CD4-positive, CD25-positive, alpha-beta regulatory T cell (primary cell): ENCODE results near the gene UBE2H. TPM values are rescaled to one million over a fixed set of nuclear protein-coding genes. Genes with fewer than 3 reads are reported as not detected.
"Not testable (repeated sequence)": the region's sequence is repeated elsewhere in the genome, so short reads cannot be mapped to it uniquely, and the experiment has no call there.

Experiments used
- ATAC-seq, 2 donors: fragments of 150-1000 bp; cut with Tn5 transposase; one replicate each; pipeline ENCODE4 v1.10.0; 2021; ENCODE audit warnings: low read depth in 2 of 2, moderate number of reproducible peaks in 2 of 2, moderate library complexity in 1 of 2
- DNase-seq, 3 donors: peaks; one replicate each; pipeline versions ENCODE4 v3.0.0 to v3.0.0-alpha.2; 2012 to 2022; ENCODE audit warnings: mixed read lengths in 1 of 3
- H3K27ac ChIP-seq: one replicate; pipeline ENCODE4 v1.7.0; 2013; ENCODE audit warnings: mild to moderate bottlenecking, low read length; ENCODE audit not compliant: insufficient read depth, poor library complexity, severe bottlenecking
- H3K27me3 ChIP-seq: one replicate; pipeline ENCODE4 v1.7.0; 2013; ENCODE audit warnings: low read length; ENCODE audit not compliant: control insufficient read depth, insufficient read depth
- H3K36me3 ChIP-seq: one replicate; pipeline ENCODE4 v1.7.0; 2013; ENCODE audit warnings: mild to moderate bottlenecking, low read length, moderate library complexity; ENCODE audit not compliant: control insufficient read depth, insufficient read depth
- H3K4me1 ChIP-seq: 2 replicates; pipeline ENCODE4 v1.7.0; 2013; ENCODE audit warnings: mild to moderate bottlenecking, low read length; ENCODE audit not compliant: insufficient read depth, control insufficient read depth, poor library complexity, severe bottlenecking
- H3K4me3 ChIP-seq: one replicate; pipeline ENCODE4 v1.7.0; 2013; ENCODE audit warnings: low read depth, mild to moderate bottlenecking, low read length, moderate library complexity
- H3K9me3 ChIP-seq, 2 experiments: 1 replicate in 1 of 2; 2 replicates in 1 of 2; pipeline ENCODE4 v1.7.0; 2013; ENCODE audit warnings: low read length in 2 of 2, mild to moderate bottlenecking in 1 of 2, moderate library complexity in 1 of 2; ENCODE audit not compliant: control insufficient read depth in 2 of 2
- H3K27ac Mint-ChIP-seq, 3 donors: one replicate each; pipeline ENCODE4 v1.8.0; 2020 to 2022; ENCODE audit warnings: mild to moderate bottlenecking in 3 of 3, mixed read lengths in 3 of 3, moderate library complexity in 2 of 3
- H3K27me3 Mint-ChIP-seq: one replicate; pipeline ENCODE4 v1.8.0; 2022; ENCODE audit warnings: mild to moderate bottlenecking, mixed read lengths
- H3K36me3 Mint-ChIP-seq: one replicate; pipeline ENCODE4 v1.8.0; 2020; ENCODE audit warnings: mixed read lengths
- H3K4me1 Mint-ChIP-seq, 4 donors: one replicate each; pipeline ENCODE4 v1.8.0; 2020 to 2022; ENCODE audit warnings: mixed read lengths in 4 of 4, mild to moderate bottlenecking in 1 of 4
- H3K4me3 Mint-ChIP-seq, 4 donors: one replicate each; pipeline ENCODE4 v1.8.0; 2020 to 2022; ENCODE audit warnings: mild to moderate bottlenecking in 4 of 4, mixed read lengths in 4 of 4, moderate library complexity in 3 of 4
- H3K9me3 Mint-ChIP-seq, 7 donors: one replicate each; pipeline ENCODE4 v1.8.0; 2020 to 2022; ENCODE audit warnings: mixed read lengths in 7 of 7, mild to moderate bottlenecking in 3 of 7, moderate library complexity in 2 of 7
- polyA plus RNA-seq, 4 donors: library from polyadenylated mRNA; unstranded; fragments of 300-500 nt; fragmentation: Illumina TruSeq; gene quantifications; one replicate each; pipeline ENCODE4 v1.2.3, GENCODE V29; 2021
- total RNA-seq: library from RNA; stranded (reverse); gene quantifications from one replicate; pipeline ENCODE4 v1.2.3, GENCODE V29; 2022

Gene UBE2H
- total and polyA plus RNA-seq, 5 donors from 2014 or later = 50.7 to 109 (median 63.5) TPM

DNA sequence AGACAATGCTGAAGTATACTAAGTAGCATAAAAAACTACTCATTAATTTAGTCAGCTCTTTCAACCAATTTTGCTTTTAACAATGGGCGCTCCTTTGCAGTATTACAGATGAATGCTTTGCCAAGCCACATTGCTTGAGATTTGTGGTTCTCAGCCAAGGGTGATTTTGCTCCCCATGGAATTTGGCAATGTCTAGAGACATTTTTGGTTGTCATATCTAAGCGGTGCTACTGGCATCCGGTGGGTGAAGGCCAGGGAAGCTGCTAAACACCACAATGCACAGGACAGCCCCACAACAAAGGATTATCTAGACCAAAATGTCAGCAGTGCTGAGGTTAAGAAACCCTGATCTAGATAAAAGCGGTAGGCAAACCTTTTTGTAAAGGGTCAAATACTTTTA lies 112.0 kb downstream of the UBE2H start:
- Histone ChIP-seq H3K27me3 (no peaks in the 10 kb centered on the region), H3K9me3 (no peaks in the 10 kb centered on the region), H3K27ac (peak overlapping the region; percentile 20), H3K4me3 (no peak overlapping the region), H3K36me3 (peaks cover 26% of the 10 kb centered on the region), H3K4me1 (peaks cover 27% of the 10 kb centered on the region)
- peak overlapping the region in 2 of 3 donors; percentile 55 to 73 for H3K27ac Mint-ChIP-seq
- H3K4me3 Mint-ChIP-seq = no peak overlapping the region
- H3K36me3 Mint-ChIP-seq = peaks cover 22% of the 10 kb centered on the region
- peak in 1 of 3 donors; percentile 12 for DNase-seq
- H3K27me3 Mint-ChIP-seq = no peaks in the 10 kb centered on the region
- H3K9me3 Mint-ChIP-seq = no peaks in the 10 kb centered on the region
- peaks cover 21 to 46% (median 26%) of the 10 kb centered on the region in 4 donors for H3K4me1 Mint-ChIP-seq
- ATAC-seq = no peak

- Mint-ChIP-seq H3K27ac (peak overlapping the region; percentile 1 to 65 (median 3)), H3K9me3 (no peaks in the 10 kb centered on the region), H3K4me3 (no peak overlapping the region), H3K4me1 (peaks cover 5 to 16% (median 7%) of the 10 kb centered on the region in 4 donors), H3K27me3 (no peaks in the 10 kb centered on the region), H3K36me3 (peaks cover 32% of the 10 kb centered on the region)
- ATAC-seq = no peak
- Histone ChIP-seq H3K27me3 (no peaks in the 10 kb centered on the region), H3K36me3 (peaks cover 53% of the 10 kb centered on the region), H3K27ac (no peak overlapping the region), H3K9me3 (no peaks in the 10 kb centered on the region), H3K4me1 (peaks cover 8% of the 10 kb centered on the region), H3K4me3 (no peak overlapping the region)
- DNase-seq = no peak
Observed at GRCh38 chr7:129836983-129837382, 115.8 kb downstream of the UBE2H start.

DNA sequence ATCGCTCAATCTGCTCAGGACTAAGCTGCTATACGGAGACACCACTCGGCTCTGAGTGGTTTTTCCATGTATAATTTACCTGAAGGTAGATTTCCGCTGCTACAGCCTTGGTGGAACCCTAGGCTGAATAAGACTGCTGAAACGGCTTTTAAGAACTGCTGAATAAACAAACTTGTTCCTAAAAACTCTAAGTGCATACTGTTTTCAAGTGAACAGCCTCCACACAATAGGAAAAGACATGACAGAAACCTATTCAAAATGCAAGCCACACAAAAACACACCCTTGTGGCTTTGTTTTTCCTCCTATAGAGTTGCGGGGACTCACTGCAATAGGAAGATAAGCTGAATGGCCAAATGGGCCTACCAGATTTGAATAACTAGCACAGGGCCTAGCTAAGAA lies 117.2 kb downstream of the UBE2H start:
- Histone ChIP-seq H3K4me3 (no peak overlapping the region), H3K9me3 (no peaks in the 10 kb centered on the region), H3K27me3 (no peaks in the 10 kb centered on the region), H3K27ac (no peak overlapping the region), H3K36me3 (peaks cover 53% of the 10 kb centered on the region), H3K4me1 (no peaks in the 10 kb centered on the region)
- no peak for ATAC-seq
- H3K4me1 Mint-ChIP-seq = peaks cover 0 to 3% (median 2%) of the 10 kb centered on the region in 4 donors
- no peaks in the 10 kb centered on the region for H3K27me3 Mint-ChIP-seq
- DNase-seq = no peak
- no peaks in the 10 kb centered on the region for H3K9me3 Mint-ChIP-seq
- no peak overlapping the region for H3K4me3 Mint-ChIP-seq
- no peak overlapping the region for H3K27ac Mint-ChIP-seq
- peaks cover 32% of the 10 kb centered on the region for H3K36me3 Mint-ChIP-seq

DNA sequence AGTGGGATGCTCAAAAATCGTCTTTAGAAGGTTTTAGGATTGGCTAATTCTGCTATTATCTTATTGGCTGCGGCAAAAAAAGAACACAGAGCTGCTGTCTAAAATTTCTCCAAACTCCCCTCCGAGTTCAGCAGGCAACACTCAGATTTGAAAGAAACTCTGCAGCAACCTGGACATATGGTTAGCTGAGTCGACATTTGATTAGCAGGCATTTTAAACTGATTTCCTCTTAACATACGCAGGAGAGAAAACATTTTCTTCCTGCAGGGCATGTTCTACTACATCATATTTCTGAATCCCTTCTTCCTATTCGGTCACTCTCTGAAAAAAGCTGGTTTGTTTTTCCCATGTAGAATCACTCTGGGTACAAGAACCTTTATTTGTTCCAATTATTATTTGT lies 119.4 kb downstream of the UBE2H start:
- H3K27ac ChIP-seq, DNase-seq, H3K27ac Mint-ChIP-seq, H3K9me3 Mint-ChIP-seq, H3K27me3 ChIP-seq, H3K4me3 Mint-ChIP-seq, ATAC-seq, H3K4me3 ChIP-seq, H3K9me3 ChIP-seq, H3K4me1 ChIP-seq, H3K27me3 Mint-ChIP-seq: not testable (repeated sequence)
- Mint-ChIP-seq H3K4me1 (peaks cover 6 to 17% (median 9%) of the 10 kb centered on the region in 4 donors), H3K36me3 (peaks cover 24% of the 10 kb centered on the region)
- H3K36me3 ChIP-seq = peaks cover 46% of the 10 kb centered on the region

DNA sequence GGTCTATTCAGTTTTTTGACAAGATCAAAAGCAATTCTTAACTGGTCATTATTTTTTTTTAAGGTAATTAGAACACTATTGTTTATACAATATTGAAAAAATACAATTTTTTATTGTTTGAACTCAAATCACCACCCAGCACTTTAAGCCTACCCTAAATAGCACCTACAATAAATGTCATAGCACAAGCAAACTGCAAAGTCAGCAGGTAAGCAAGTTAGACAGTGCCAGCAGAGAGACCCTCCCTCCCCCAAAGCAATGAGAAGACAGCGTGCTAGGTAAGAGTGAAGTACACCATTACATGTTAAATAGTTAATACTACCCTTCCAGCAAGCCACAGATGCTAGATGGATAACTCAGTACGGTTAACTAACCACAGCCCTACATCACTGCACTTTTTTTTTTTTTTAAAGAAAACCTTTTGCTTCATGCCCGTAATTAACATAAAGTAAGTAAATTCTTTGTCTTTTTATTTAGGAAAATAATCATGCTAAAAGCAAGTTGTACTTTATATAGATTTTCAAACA lies 120.0 kb downstream of the UBE2H start:
- Histone ChIP-seq H3K4me3 (no peak overlapping the region), H3K4me1 (peaks cover 4% of the 10 kb centered on the region), H3K27ac (no peak overlapping the region), H3K27me3 (no peaks in the 10 kb centered on the region), H3K9me3 (no peaks in the 10 kb centered on the region), H3K36me3 (peaks cover 42% of the 10 kb centered on the region)
- Mint-ChIP-seq H3K4me1 (peaks cover 6 to 19% (median 9%) of the 10 kb centered on the region in 4 donors), H3K36me3 (peaks cover 23% of the 10 kb centered on the region), H3K4me3 (no peak overlapping the region), H3K27ac (no peak overlapping the region), H3K27me3 (no peaks in the 10 kb centered on the region), H3K9me3 (no peaks in the 10 kb centered on the region)
- DNase-seq (no peak), ATAC-seq (no peak)

DNA sequence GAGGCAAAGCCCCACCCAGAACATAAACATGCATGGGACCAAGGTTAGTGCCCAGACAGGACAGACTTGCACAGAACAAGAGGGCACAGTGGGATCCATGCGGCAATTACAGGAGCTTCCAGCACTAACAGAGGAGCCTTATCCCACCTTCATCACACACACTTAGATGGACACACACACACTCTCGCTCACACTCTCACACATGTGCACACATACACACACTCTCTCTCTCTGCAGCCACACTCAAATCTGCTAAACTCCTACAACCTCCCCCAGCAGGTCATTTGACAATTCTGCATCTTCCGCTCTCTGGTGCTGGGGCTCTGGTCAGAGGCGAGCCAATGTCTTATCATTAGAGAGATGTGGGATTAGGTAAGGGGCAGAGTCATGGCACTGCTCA lies 120.5 kb downstream of the UBE2H start:
- H3K36me3 ChIP-seq = peaks cover 39% of the 10 kb centered on the region
- DNase-seq (no peak), ATAC-seq (no peak)
- H3K4me3 ChIP-seq = no peak overlapping the region
- H3K36me3 Mint-ChIP-seq = peaks cover 18% of the 10 kb centered on the region
- peaks cover 6 to 22% (median 9%) of the 10 kb centered on the region in 4 donors for H3K4me1 Mint-ChIP-seq
- H3K4me3 Mint-ChIP-seq = no peak overlapping the region
- no peaks in the 10 kb centered on the region for H3K27me3 ChIP-seq
- no peaks in the 10 kb centered on the region for H3K9me3 ChIP-seq
- peaks cover 4% of the 10 kb centered on the region for H3K4me1 ChIP-seq
- no peaks in the 10 kb centered on the region for H3K9me3 Mint-ChIP-seq
- H3K27ac ChIP-seq = no peak overlapping the region
- no peak overlapping the region for H3K27ac Mint-ChIP-seq
- no peaks in the 10 kb centered on the region for H3K27me3 Mint-ChIP-seq

DNA sequence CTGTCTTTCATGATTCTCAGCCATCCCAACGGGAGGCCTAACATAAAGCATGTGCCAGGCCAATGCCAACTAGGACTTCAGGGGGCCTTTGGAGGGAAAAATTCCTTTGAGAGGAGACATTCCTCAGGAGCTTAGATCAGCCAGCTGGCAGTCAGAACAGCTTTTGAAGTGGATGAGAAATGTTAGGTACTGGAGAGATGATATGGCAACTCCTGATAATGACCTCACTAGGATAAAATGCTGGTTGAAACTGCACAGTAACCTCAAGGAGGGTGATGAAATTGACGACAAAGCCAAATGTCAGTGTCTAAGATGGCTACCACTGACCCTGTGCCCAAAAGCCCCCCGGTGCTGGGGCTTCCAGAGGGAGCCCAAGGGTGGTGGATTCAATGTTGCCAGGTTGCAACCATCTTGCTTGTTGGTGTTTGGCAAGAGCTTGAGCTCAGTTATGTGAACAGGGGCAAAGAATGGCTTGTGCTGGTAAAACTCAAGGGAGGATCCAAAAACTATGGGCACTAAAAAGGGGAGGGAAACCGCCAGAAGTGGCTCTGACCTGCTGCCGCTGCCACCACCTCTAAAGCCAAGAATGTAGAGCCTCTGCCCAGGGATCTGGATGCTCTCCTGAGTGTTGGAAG lies 121.2 kb downstream of the UBE2H start:
- no peak for ATAC-seq
- Mint-ChIP-seq H3K36me3 (peaks cover 13% of the 10 kb centered on the region), H3K27ac (peak overlapping the region in 1 of 3 donors; percentile 51), H3K4me3 (no peak overlapping the region), H3K4me1 (peaks cover 6 to 22% (median 9%) of the 10 kb centered on the region in 4 donors), H3K27me3 (no peaks in the 10 kb centered on the region), H3K9me3 (no peaks in the 10 kb centered on the region)
- Histone ChIP-seq H3K36me3 (peaks cover 34% of the 10 kb centered on the region), H3K27me3 (no peaks in the 10 kb centered on the region), H3K4me3 (no peak overlapping the region), H3K9me3 (no peaks in the 10 kb centered on the region), H3K27ac (no peak overlapping the region), H3K4me1 (peaks cover 4% of the 10 kb centered on the region)
- DNase-seq = no peak

GRCh38 chr7:129830949-129831348 lies 121.8 kb downstream of the UBE2H start:
- H3K36me3 Mint-ChIP-seq = peaks cover 10% of the 10 kb centered on the region
- peaks cover 6 to 22% (median 10%) of the 10 kb centered on the region in 4 donors for H3K4me1 Mint-ChIP-seq
- H3K36me3 ChIP-seq = peaks cover 28% of the 10 kb centered on the region
- no peak overlapping the region for H3K4me3 ChIP-seq
- H3K4me1 ChIP-seq = peaks cover 8% of the 10 kb centered on the region
- ATAC-seq (no peak), DNase-seq (no peak)
- H3K27ac ChIP-seq = no peak overlapping the region
- no peaks in the 10 kb centered on the region for H3K27me3 ChIP-seq
- no peak overlapping the region for H3K27ac Mint-ChIP-seq
- H3K27me3 Mint-ChIP-seq = no peaks in the 10 kb centered on the region
- H3K4me3 Mint-ChIP-seq = no peak overlapping the region
- H3K9me3 Mint-ChIP-seq = no peaks in the 10 kb centered on the region
- H3K9me3 ChIP-seq = no peaks in the 10 kb centered on the region
